ENCODE results near the gene TRIM3.

- no peak for TF ChIP-seq SIN3A (IDR thresholded peaks at IDR 0.05; ENCODE audit: borderline replicate concordance, insufficient read depth, low read length)
- peak; percentile 96 for TF ChIP-seq POLR2AphosphoS5 (IDR thresholded peaks at IDR 0.05; ENCODE audit: low read depth, low read length)
- peak; percentile 23 for TF ChIP-seq FOXP2 (optimal IDR thresholded peaks at IDR 0.05; ENCODE audit: borderline replicate concordance, extremely low read depth, extremely low read length, insufficient read depth)
- TF ChIP-seq, protein P1, sequence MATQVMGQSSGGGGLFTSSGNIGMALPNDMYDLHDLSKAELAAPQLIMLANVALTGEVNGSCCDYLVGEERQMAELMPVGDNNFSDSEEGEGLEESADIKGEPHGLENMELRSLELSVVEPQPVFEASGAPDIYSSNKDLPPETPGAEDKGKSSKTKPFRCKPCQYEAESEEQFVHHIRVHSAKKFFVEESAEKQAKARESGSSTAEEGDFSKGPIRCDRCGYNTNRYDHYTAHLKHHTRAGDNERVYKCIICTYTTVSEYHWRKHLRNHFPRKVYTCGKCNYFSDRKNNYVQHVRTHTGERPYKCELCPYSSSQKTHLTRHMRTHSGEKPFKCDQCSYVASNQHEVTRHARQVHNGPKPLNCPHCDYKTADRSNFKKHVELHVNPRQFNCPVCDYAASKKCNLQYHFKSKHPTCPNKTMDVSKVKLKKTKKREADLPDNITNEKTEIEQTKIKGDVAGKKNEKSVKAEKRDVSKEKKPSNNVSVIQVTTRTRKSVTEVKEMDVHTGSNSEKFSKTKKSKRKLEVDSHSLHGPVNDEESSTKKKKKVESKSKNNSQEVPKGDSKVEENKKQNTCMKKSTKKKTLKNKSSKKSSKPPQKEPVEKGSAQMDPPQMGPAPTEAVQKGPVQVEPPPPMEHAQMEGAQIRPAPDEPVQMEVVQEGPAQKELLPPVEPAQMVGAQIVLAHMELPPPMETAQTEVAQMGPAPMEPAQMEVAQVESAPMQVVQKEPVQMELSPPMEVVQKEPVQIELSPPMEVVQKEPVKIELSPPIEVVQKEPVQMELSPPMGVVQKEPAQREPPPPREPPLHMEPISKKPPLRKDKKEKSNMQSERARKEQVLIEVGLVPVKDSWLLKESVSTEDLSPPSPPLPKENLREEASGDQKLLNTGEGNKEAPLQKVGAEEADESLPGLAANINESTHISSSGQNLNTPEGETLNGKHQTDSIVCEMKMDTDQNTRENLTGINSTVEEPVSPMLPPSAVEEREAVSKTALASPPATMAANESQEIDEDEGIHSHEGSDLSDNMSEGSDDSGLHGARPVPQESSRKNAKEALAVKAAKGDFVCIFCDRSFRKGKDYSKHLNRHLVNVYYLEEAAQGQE (IDR thresholded peaks at IDR 0.05; ENCODE audit: insufficient read depth in 1 of 2, low read depth in 2 of 2, low read length in 2 of 2) = no peak
- TF ChIP-seq TAF1 (IDR thresholded peaks at IDR 0.05; ENCODE audit: borderline replicate concordance, insufficient read depth, low read length) = 0 out of 2 replicates have a peak, but pooled peaks have one; percentile 68
Measured at GRCh38 chr11:6468712-6469495, 4.8 kb downstream of the TRIM3 start.
